OCI-LY7 (cell line): ENCODE data around the gene AOAH. TPM values are rescaled to one million over a fixed set of nuclear protein-coding genes. Genes with fewer than 3 reads are reported as not detected.

ENCODE experiments used
- BruUV-seq: library from RNA; stranded (reverse); fragments of 400-500 nt; replicated peaks from 2 replicates; lab custom pipeline; 2021; lab: Mats Ljungman, UMichigan
- CTCF ChIA-PET: fragments of 300-600 bp; sonication (Branson Sonifier 250); formaldehyde crosslinking; loops from one replicate; lab custom pipeline; 2022; ENCODE audit warnings: antibody characterized with exemption; ENCODE audit not compliant: unreplicated experiment; lab: Charles Lee
- POLR2A ChIA-PET: fragments of 300-600 bp; sonication (Branson Sonifier 250); formaldehyde crosslinking; loops from one replicate; lab custom pipeline; 2022; ENCODE audit warnings: antibody characterized with exemption; lab: Charles Lee
- DNase-seq: peaks from one replicate; pipeline ENCODE4 v3.0.0-alpha.2; 2015; ENCODE audit warnings: low spot score
- H2AFZ ChIP-seq: fragments of 200-600 bp; sonication (generic), shearing (Covaris generic); 2 replicates; pipeline ENCODE4 v1.6.1; 2014; ENCODE audit warnings: mild to moderate bottlenecking, antibody characterized with exemption, low read length, moderate library complexity
- H3K27ac ChIP-seq: fragments of 200-600 bp; sonication (generic); 2 replicates; pipeline ENCODE4 v1.5.1; 2014; ENCODE audit warnings: mixed run types, low read depth, mild to moderate bottlenecking, moderate library complexity, low read length, inconsistent platforms; ENCODE audit not compliant: poor library complexity, severe bottlenecking
- H3K36me3 ChIP-seq: fragments of 200-600 bp; sonication (generic); 2 replicates; pipeline ENCODE4 v1.6.1; 2014; ENCODE audit warnings: mild to moderate bottlenecking, antibody characterized with exemption, low read length, moderate library complexity, mixed read lengths; ENCODE audit not compliant: insufficient read depth
- H3K4me1 ChIP-seq: fragments of 200-600 bp; sonication (generic); 2 replicates; pipeline ENCODE4 v1.5.1; 2014; ENCODE audit warnings: mild to moderate bottlenecking, low read length; ENCODE audit not compliant: insufficient read depth, poor library complexity, severe bottlenecking
- H3K4me2 ChIP-seq: fragments of 200-600 bp; sonication (generic); 2 replicates; pipeline ENCODE4 v1.6.1; 2014; ENCODE audit warnings: mild to moderate bottlenecking, low read length
- H3K4me3 ChIP-seq: fragments of 200-600 bp; sonication (generic); 2 replicates; pipeline ENCODE4 v1.5.1; 2014; ENCODE audit warnings: mild to moderate bottlenecking, low read depth, low read length; ENCODE audit not compliant: poor library complexity, severe bottlenecking
- H3K79me2 ChIP-seq: fragments of 200-600 bp; sonication (generic); 2 replicates; pipeline ENCODE4 v1.6.1; 2016; ENCODE audit warnings: low read depth, mild to moderate bottlenecking, low read length, moderate library complexity, mixed read lengths; ENCODE audit not compliant: insufficient read depth
- H3K9me2 ChIP-seq: fragments of 200-600 bp; sonication (generic); 2 replicates; pipeline ENCODE4 v1.6.1; 2016; ENCODE audit warnings: mild to moderate bottlenecking, low read length, mixed read lengths; ENCODE audit not compliant: insufficient read depth
- H3K9me3 ChIP-seq: fragments of 200-600 bp; sonication (generic); 2 replicates; pipeline ENCODE4 v1.6.1; 2014; ENCODE audit warnings: mild to moderate bottlenecking, mixed run types, low read length, mixed read lengths
- H4K20me1 ChIP-seq: fragments of 200-600 bp; sonication (generic); 2 replicates; pipeline ENCODE4 v1.6.1; 2014; ENCODE audit warnings: mild to moderate bottlenecking, antibody characterized with exemption, low read length, moderate library complexity, mixed read lengths; ENCODE audit not compliant: insufficient read depth
- EZH2phosphoT487 ChIP-seq: fragments of 200-600 bp; sonication (generic); IDR thresholded peaks from 2 replicates; pipeline ENCODE4 v1.6.1; 2018; ENCODE audit warnings: low read depth, borderline replicate concordance, mild to moderate bottlenecking, mixed run types, antibody characterized with exemption, low read length, moderate library complexity, mixed read lengths
- intact Hi-C: fragments of 100-400 bp; cut with micrococcal nuclease; formaldehyde crosslinking; loops from one replicate; pipeline ENCODE4 v1.10.0; 2022; ENCODE audit not compliant: unreplicated experiment
- total RNA-seq, 2 experiments: library from RNA; depleted of rRNA in 1 of 2; stranded (reverse); fragments of >200 nt in 1 of 2; shearing (Covaris generic) in 1 of 2; gene quantifications; 2 replicates each; pipeline ENCODE4 v1.2.3, GENCODE V29; 2014 to 2022
- TF ChIP-seq, protein P1 (sequence below): fragments of 200-600 bp; sonication (generic); conservative IDR thresholded peaks from 2 replicates; pipeline ENCODE4 v1.5.1; 2014; ENCODE audit warnings: mild to moderate bottlenecking, antibody characterized with exemption, low read length, moderate library complexity, mixed read lengths

The AOAH gene
- total RNA-seq, 2 experiments from 2014 or later, result 0.13 to 0.61 TPM

DNA sequence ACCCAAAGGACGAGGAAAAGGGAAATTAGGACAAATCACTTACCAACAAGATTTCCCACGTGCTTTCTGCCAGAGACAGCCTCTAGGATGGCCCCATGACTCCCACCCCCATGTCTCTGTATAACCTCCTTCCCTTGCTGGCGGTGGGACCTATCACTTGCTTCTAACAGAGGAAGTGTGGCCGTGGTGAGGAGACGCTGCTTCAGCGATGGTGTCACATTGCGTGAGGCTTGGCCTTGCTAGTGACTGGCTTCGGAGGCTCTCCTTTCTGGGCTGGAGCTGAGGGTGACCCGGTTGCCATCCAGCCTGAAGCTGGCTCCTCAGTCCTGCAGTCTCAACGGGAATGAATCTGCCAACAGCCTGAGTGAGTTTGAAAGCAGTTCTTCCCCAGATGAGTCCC is 210.9 kb downstream of the AOAH start:
- H3K79me2 ChIP-seq, result no peaks in the 10 kb centered on the region
- H3K9me2 ChIP-seq, result no peaks in the 10 kb centered on the region
- no peaks in the 10 kb centered on the region for H3K36me3 ChIP-seq
- H3K9me3 ChIP-seq, result no peaks in the 10 kb centered on the region
- no TSS peak for BruUV-seq
- ChIA-PET CTCF (no interaction called here), POLR2A (no interaction called here)
- intact Hi-C loops, result no loop called here
- H2AFZ ChIP-seq, result no peak overlapping the region
- no peaks in the 10 kb centered on the region for H3K4me1 ChIP-seq
- H3K4me3 ChIP-seq, result no peak overlapping the region
- TF ChIP-seq EZH2phosphoT487, result no peak
- TF ChIP-seq, protein P1, sequence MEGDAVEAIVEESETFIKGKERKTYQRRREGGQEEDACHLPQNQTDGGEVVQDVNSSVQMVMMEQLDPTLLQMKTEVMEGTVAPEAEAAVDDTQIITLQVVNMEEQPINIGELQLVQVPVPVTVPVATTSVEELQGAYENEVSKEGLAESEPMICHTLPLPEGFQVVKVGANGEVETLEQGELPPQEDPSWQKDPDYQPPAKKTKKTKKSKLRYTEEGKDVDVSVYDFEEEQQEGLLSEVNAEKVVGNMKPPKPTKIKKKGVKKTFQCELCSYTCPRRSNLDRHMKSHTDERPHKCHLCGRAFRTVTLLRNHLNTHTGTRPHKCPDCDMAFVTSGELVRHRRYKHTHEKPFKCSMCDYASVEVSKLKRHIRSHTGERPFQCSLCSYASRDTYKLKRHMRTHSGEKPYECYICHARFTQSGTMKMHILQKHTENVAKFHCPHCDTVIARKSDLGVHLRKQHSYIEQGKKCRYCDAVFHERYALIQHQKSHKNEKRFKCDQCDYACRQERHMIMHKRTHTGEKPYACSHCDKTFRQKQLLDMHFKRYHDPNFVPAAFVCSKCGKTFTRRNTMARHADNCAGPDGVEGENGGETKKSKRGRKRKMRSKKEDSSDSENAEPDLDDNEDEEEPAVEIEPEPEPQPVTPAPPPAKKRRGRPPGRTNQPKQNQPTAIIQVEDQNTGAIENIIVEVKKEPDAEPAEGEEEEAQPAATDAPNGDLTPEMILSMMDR, result no peak
- no peak overlapping the region for H3K4me2 ChIP-seq
- no peak for DNase-seq
- H4K20me1 ChIP-seq, result no peaks in the 10 kb centered on the region
- no peak overlapping the region for H3K27ac ChIP-seq

DNA sequence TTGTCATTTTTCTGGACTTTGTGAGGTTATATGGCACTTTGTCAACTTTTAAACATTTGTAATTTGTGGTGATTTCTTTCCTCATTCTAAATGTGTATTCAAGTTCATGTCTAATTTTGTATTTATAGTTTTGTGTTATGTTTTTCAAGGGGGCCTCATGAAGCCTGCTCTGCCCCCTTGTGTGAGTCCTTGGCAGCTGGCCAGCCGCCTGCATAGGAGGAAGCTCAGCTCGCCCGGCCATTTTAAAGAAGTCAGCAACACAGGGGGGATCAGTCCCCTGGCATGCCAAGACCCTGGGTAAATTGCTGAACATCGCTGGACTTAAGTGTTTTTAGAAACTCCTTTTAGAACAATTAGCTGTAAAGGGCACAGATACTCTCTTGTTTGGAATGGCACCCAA is 211.7 kb downstream of the AOAH start:
- ChIA-PET CTCF (no interaction called here), POLR2A (no interaction called here)
- Histone ChIP-seq H3K9me3 (no peaks in the 10 kb centered on the region), H4K20me1 (no peaks in the 10 kb centered on the region), H2AFZ (no peak overlapping the region), H3K9me2 (no peaks in the 10 kb centered on the region), H3K79me2 (no peaks in the 10 kb centered on the region), H3K4me3 (no peak overlapping the region), H3K4me1 (no peaks in the 10 kb centered on the region), H3K36me3 (no peaks in the 10 kb centered on the region), H3K4me2 (no peak overlapping the region), H3K27ac (no peak overlapping the region)
- intact Hi-C loops, result no loop called here
- DNase-seq, result no peak
- no TSS peak for BruUV-seq
- TF ChIP-seq, protein P1, result no peak
- no peak for TF ChIP-seq EZH2phosphoT487

DNA sequence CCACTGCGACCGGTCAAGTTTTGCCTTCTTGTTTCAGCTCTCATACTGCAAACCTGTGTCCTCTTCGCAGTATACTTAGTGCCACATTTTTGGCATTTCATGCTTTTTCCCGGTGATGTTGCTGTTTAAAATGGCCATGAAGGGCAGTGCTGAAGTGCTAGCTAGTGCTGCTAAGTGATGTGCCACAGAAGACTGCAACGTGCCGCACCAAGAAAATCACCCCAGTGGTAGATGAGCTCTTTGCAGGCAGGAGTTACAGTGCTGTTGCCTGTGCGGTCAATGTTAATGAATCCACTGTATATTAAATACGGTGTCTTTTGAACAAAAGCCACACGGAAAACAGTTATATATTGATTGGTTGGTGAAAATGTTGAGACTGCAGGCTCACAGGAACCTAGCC is 214.3 kb downstream of the AOAH start:
- Histone ChIP-seq H3K9me3 (no peaks in the 10 kb centered on the region), H3K9me2 (no peaks in the 10 kb centered on the region), H3K4me2 (no peak overlapping the region), H3K27ac (no peak overlapping the region), H4K20me1 (no peaks in the 10 kb centered on the region), H3K4me3 (no peak overlapping the region), H3K4me1 (no peaks in the 10 kb centered on the region), H2AFZ (no peak overlapping the region), H3K36me3 (no peaks in the 10 kb centered on the region), H3K79me2 (no peaks in the 10 kb centered on the region)
- TF ChIP-seq EZH2phosphoT487, result no peak
- TF ChIP-seq, protein P1, result no peak
- intact Hi-C loops, result no loop called here
- ChIA-PET POLR2A (no interaction called here), CTCF (no interaction called here)
- BruUV-seq, result no TSS peak
- DNase-seq, result no peak
